ENCODE measurements around the gene GRM1.

GRM1 gene

GRCh38 chr6:146295695-146296094, 266.8 kb downstream of the GRM1 start (continued):
- TF ChIP-seq ZNF26 (tag by site-specific recombination; IDR thresholded peaks at IDR 0.05): no peak
- TF ChIP-seq ZNF138 (tag by site-specific recombination; IDR thresholded peaks at IDR 0.05; ENCODE audit: borderline replicate concordance): no peak
- TF ChIP-seq ZNF621 (tag by site-specific recombination; IDR thresholded peaks at IDR 0.05): no peak

GRCh38 chr6:146297815-146298214, 269.0 kb downstream of the GRM1 start:
- ChIA-PET CTCF (interaction anchor here (0.6 kb wide), 1 partner anchor 367 kb away, joined by 5 read pairs; no protein-coding TSS in a partner anchor), POLR2A (no interaction called here)
- H3K36me3 ChIP-seq (ENCODE audit: control insufficient read depth in 2 of 2, insufficient read depth in 1 of 2, low read length in 2 of 2): no peaks in the 10 kb centered on the region
- no peak overlapping the region for H3K27ac ChIP-seq (ENCODE audit: extremely low read depth, low read depth, low read length)
- no peaks in the 10 kb centered on the region for H3K9me3 ChIP-seq (ENCODE audit: control insufficient read depth, insufficient read depth, low read depth, low read length)
- TF ChIP-seq ZNF664 (tag by site-specific recombination; IDR thresholded peaks at IDR 0.05): no peak
- TF ChIP-seq ZNF571 (tag by site-specific recombination; IDR thresholded peaks at IDR 0.05): no peak
- H3K4me1 ChIP-seq (ENCODE audit: control insufficient read depth, insufficient read depth, low read length): no peaks in the 10 kb centered on the region
- H3K4me3 ChIP-seq (ENCODE audit: low read depth, low read length): no peak overlapping the region

GRCh38 chr6:146300521-146300920, 271.7 kb downstream of the GRM1 start:
- POLR2A ChIA-PET: no interaction called here
- no peak for TF ChIP-seq ZNF138 (tag by site-specific recombination; IDR thresholded peaks at IDR 0.05; ENCODE audit: borderline replicate concordance)
- no peak for TF ChIP-seq ZNF362 (tag by site-specific recombination; IDR thresholded peaks at IDR 0.05)
- TF ChIP-seq ZSCAN23 (tag by site-specific recombination; IDR thresholded peaks at IDR 0.05): no peak
- no peak for TF ChIP-seq ZXDB (tag by site-specific recombination; IDR thresholded peaks at IDR 0.05)
- TF ChIP-seq, protein P1, sequence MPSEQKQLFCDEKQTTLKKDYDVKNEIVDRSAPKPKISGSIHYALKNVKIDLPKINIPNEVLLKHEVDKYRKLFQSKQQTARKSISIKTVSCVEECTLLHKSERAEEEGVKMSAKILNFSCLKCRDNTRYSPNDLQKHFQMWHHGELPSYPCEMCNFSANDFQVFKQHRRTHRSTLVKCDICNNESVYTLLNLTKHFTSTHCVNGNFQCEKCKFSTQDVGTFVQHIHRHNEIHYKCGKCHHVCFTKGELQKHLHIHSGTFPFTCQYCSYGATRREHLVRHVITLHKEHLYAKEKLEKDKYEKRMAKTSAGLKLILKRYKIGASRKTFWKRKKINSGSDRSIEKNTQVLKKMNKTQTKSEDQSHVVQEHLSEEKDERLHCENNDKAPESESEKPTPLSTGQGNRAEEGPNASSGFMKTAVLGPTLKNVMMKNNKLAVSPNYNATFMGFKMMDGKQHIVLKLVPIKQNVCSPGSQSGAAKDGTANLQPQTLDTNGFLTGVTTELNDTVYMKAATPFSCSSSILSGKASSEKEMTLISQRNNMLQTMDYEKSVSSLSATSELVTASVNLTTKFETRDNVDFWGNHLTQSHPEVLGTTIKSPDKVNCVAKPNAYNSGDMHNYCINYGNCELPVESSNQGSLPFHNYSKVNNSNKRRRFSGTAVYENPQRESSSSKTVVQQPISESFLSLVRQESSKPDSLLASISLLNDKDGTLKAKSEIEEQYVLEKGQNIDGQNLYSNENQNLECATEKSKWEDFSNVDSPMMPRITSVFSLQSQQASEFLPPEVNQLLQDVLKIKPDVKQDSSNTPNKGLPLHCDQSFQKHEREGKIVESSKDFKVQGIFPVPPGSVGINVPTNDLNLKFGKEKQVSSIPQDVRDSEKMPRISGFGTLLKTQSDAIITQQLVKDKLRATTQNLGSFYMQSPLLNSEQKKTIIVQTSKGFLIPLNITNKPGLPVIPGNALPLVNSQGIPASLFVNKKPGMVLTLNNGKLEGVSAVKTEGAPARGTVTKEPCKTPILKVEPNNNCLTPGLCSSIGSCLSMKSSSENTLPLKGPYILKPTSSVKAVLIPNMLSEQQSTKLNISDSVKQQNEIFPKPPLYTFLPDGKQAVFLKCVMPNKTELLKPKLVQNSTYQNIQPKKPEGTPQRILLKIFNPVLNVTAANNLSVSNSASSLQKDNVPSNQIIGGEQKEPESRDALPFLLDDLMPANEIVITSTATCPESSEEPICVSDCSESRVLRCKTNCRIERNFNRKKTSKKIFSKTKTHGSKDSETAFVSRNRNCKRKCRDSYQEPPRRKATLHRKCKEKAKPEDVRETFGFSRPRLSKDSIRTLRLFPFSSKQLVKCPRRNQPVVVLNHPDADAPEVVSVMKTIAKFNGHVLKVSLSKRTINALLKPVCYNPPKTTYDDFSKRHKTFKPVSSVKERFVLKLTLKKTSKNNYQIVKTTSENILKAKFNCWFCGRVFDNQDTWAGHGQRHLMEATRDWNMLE (tag by site-specific recombination; conservative IDR thresholded peaks at IDR 0.05; ENCODE audit: low read depth): no peak
- no peak for TF ChIP-seq ZNF513 (tag by site-specific recombination; IDR thresholded peaks at IDR 0.05)
- no peak for TF ChIP-seq ZNF473 (tag by site-specific recombination; IDR thresholded peaks at IDR 0.05)
- TF ChIP-seq ZNF549 (tag by site-specific recombination; IDR thresholded peaks at IDR 0.05): no peak
- Histone ChIP-seq H3K4me3 (ENCODE audit: low read depth, low read length) (no peak overlapping the region), H3K9me3 (ENCODE audit: control insufficient read depth, insufficient read depth, low read depth, low read length) (no peaks in the 10 kb centered on the region), H3K36me3 (ENCODE audit: control insufficient read depth in 2 of 2, insufficient read depth in 1 of 2, low read length in 2 of 2) (no peaks in the 10 kb centered on the region), H3K27ac (ENCODE audit: extremely low read depth, low read depth, low read length) (no peak overlapping the region), H3K4me1 (ENCODE audit: control insufficient read depth, insufficient read depth, low read length) (no peaks in the 10 kb centered on the region)
- CTCF ChIA-PET: no interaction called here

Data from HEK293 (cell line).